ENCODE data around the gene LIPT1.

LIPT1 gene

GRCh38 chr2:99198103-99198841, 43.5 kb downstream of the LIPT1 start:
- peaks cover 6% of the 10 kb centered on the region for H3K36me3 ChIP-seq (ENCODE audit: control insufficient read depth, insufficient read depth, low read length)
- TF ChIP-seq CTCF (IDR thresholded peaks at IDR 0.05; ENCODE audit: insufficient read depth, low read length, poor library complexity, severe bottlenecking), result no peak
- no peak overlapping the region for H3K4me3 ChIP-seq (replicated peaks; ENCODE audit: low read depth, low read length)
- no peak for DNase-seq (ENCODE audit: extremely low read depth, insufficient read length)
- no peaks in the 10 kb centered on the region for H3K27me3 ChIP-seq (replicated peaks; ENCODE audit: control insufficient read depth, insufficient read depth, low read length)

GRCh38 chr2:99200076-99200800, 45.5 kb downstream of the LIPT1 start:
- no peak for TF ChIP-seq CTCF (IDR thresholded peaks at IDR 0.05; ENCODE audit: insufficient read depth, low read length, poor library complexity, severe bottlenecking)
- Histone ChIP-seq H3K36me3 (ENCODE audit: control insufficient read depth, insufficient read depth, low read length) (peaks cover 6% of the 10 kb centered on the region), H3K27me3 (replicated peaks; ENCODE audit: control insufficient read depth, insufficient read depth, low read length) (no peaks in the 10 kb centered on the region), H3K4me3 (replicated peaks; ENCODE audit: low read depth, low read length) (no peak overlapping the region)
- no peak for DNase-seq (ENCODE audit: extremely low read depth, insufficient read length)

- Histone ChIP-seq H3K27me3 (replicated peaks; ENCODE audit: control insufficient read depth, insufficient read depth, low read length) (no peaks in the 10 kb centered on the region), H3K36me3 (ENCODE audit: control insufficient read depth, insufficient read depth, low read length) (peaks cover 6% of the 10 kb centered on the region), H3K4me3 (replicated peaks; ENCODE audit: low read depth, low read length) (no peak overlapping the region)
- TF ChIP-seq CTCF (IDR thresholded peaks at IDR 0.05; ENCODE audit: insufficient read depth, low read length, poor library complexity, severe bottlenecking), result no peak
- DNase-seq (ENCODE audit: extremely low read depth, insufficient read length), result no peak
Measured at GRCh38 chr2:99201959-99202678, 47.4 kb downstream of the LIPT1 start.

- no peaks in the 10 kb centered on the region for H3K27me3 ChIP-seq (replicated peaks; ENCODE audit: control insufficient read depth, insufficient read depth, low read length)
- no peaks in the 10 kb centered on the region for H3K36me3 ChIP-seq (ENCODE audit: control insufficient read depth, insufficient read depth, low read length)
- no peak for TF ChIP-seq CTCF (IDR thresholded peaks at IDR 0.05; ENCODE audit: insufficient read depth, low read length, poor library complexity, severe bottlenecking)
- H3K4me3 ChIP-seq (replicated peaks; ENCODE audit: low read depth, low read length), result no peak overlapping the region
- DNase-seq (ENCODE audit: extremely low read depth, insufficient read length), result no peak
Measured at GRCh38 chr2:99205491-99205890, 50.7 kb downstream of the LIPT1 start.
